ENCODE data around the gene UCKL1. TPM values are rescaled to one million over a fixed set of nuclear protein-coding genes. Genes with fewer than 3 reads are reported as not detected.
A peak's percentile ranks its signal among the peaks of the same experiment; 100 is the strongest.

UCKL1 gene
- total and polyA plus RNA-seq, 12 donors, result 12.1 to 101 (median 37.8) TPM

DNA sequence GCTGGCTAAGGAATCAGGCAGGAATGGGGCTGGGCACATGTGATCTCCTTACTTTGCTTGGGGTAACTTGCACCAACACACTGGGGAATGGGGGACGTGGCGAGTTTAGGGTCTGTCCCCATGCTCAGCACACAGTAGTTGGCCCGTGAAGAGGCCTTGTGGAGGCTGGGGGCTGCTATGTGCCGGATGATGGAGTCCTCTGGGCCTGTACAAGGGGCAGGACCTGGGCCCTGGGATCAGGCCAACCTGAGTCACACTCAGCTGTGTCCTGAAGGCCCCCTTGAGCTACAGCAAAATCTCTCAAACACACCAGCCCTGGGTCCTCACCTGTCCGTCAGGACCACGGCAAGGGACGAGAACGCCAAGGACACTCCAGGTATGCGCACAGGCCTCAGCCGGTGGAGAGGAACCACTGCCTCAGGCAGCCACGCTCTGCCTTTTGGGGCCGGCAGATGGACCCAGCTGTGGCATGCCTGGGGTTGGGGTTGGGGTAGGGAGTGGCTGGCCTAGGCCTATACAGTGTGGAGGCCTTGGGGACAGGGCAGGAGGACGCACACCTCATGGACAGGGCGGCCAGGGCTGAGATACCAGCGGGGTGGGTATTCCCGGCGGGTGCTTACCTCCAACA lies 11.1 kb downstream of the UCKL1 start:
- H3K4me3 ChIP-seq, result no peak overlapping the region
- TF ChIP-seq, protein P1, sequence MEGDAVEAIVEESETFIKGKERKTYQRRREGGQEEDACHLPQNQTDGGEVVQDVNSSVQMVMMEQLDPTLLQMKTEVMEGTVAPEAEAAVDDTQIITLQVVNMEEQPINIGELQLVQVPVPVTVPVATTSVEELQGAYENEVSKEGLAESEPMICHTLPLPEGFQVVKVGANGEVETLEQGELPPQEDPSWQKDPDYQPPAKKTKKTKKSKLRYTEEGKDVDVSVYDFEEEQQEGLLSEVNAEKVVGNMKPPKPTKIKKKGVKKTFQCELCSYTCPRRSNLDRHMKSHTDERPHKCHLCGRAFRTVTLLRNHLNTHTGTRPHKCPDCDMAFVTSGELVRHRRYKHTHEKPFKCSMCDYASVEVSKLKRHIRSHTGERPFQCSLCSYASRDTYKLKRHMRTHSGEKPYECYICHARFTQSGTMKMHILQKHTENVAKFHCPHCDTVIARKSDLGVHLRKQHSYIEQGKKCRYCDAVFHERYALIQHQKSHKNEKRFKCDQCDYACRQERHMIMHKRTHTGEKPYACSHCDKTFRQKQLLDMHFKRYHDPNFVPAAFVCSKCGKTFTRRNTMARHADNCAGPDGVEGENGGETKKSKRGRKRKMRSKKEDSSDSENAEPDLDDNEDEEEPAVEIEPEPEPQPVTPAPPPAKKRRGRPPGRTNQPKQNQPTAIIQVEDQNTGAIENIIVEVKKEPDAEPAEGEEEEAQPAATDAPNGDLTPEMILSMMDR (IDR thresholded peaks at IDR 0.05), result no peak
- TF ChIP-seq POLR2A (IDR thresholded peaks at IDR 0.05), result no peak
- DNase-seq, result peak in 1 of 7 donors; percentile 18
- no peaks in the 10 kb centered on the region for H3K9me3 ChIP-seq (replicated peaks in 1 of 3)
- H3K27ac ChIP-seq, result no peak overlapping the region
- peaks cover 30 to 32% of the 10 kb centered on the region in 2 donors for H3K4me1 ChIP-seq (replicated peaks in 1 of 2)
- H3K27me3 ChIP-seq, result no peaks in the 10 kb centered on the region
- 79 to 86% (median 83%) methylated on average over 11 to 17 of the region's 17 CpGs for WGBS, 4 donors
- intact Hi-C loops (cut with DNase I), result no loop called here
- peaks cover 0 to 49% of the 10 kb centered on the region in 2 donors for H3K36me3 ChIP-seq (replicated peaks in 1 of 2)

DNA sequence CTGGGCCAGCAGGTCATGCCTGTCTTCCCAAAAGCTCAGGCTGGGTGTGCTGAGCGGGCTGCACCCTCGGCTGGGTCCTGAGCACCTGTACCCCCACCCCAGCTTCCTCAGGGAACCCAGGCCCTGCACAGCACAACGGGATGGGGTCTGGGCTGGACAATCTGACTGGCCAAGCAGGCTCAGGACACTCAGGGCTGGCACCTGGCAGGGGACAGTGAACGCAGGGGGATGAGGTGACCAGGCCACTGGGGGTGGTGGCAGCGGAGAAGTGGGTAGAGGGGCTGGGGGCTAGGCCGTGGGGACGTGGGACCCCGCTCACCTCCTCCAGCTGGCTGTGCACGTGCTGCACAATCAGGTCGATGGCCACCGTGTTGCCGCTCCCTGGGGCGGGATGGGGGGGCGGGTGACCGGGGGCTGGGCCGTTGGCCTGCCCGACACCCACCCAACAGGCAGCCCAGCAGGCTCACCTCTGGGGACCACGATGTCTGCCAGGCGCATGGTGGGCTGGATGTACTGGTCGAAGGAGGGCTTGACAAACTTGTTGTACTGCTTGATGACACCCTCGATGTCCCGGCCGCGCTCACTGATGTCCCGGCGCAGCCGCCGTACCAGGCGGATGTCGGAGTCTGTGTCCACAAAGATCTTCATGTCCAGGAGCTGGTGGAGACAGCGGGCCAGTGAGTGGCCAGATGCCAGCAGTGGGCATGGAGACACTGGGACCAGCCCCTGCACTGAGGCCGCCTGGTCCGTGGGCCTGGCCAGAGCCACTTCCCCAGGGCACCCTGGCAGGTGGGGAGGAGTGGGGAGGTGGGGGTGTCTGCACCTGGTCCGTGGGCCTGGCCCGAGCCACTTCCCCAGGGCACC lies 11.9 kb downstream of the UCKL1 start:
- DNase-seq, result peak in 1 of 7 donors; percentile 22
- Histone ChIP-seq H3K27ac (no peak overlapping the region), H3K4me3 (no peak overlapping the region), H3K27me3 (no peaks in the 10 kb centered on the region), H3K4me1 (replicated peaks in 1 of 2) (peaks cover 24 to 25% of the 10 kb centered on the region in 2 donors), H3K36me3 (replicated peaks in 1 of 2) (peaks cover 0 to 56% of the 10 kb centered on the region in 2 donors), H3K9me3 (replicated peaks in 1 of 3) (no peaks in the 10 kb centered on the region)
- 82 to 90% (median 88%) methylated on average over 6 to 35 of the region's 35 CpGs for WGBS, 4 donors
- TF ChIP-seq, protein P1 (IDR thresholded peaks at IDR 0.05), result no peak
- no peak for TF ChIP-seq POLR2A (IDR thresholded peaks at IDR 0.05)
- intact Hi-C loops (cut with DNase I), result no loop called here

DNA sequence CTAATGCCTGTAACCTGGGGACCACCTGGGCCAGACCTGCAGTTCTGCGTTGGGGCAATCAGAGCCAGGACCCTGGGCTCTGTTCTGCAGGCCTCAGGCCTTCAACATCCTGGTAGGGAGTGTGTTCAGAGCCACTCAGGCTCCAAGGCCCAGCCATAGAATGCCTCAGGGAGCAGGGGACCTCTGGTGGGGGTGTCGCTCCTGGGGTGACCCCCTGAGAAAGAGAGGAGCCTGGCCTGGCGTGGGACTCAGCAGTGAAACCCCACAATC lies 12.5 kb downstream of the UCKL1 start:
- intact Hi-C loops (cut with DNase I), result no loop called here
- Histone ChIP-seq H3K4me1 (replicated peaks in 1 of 2) (peaks cover 18 to 19% of the 10 kb centered on the region in 2 donors), H3K27ac (no peak overlapping the region), H3K9me3 (replicated peaks in 1 of 3) (no peaks in the 10 kb centered on the region), H3K4me3 (no peak overlapping the region), H3K27me3 (no peaks in the 10 kb centered on the region), H3K36me3 (replicated peaks in 1 of 2) (peaks cover 0 to 56% of the 10 kb centered on the region in 2 donors)
- WGBS, 4 donors, result 90 to 100% (median 97%) methylated on average over 2 to 3 of the region's 3 CpGs
- TF ChIP-seq POLR2A (IDR thresholded peaks at IDR 0.05), result no peak
- no peak for DNase-seq

DNA sequence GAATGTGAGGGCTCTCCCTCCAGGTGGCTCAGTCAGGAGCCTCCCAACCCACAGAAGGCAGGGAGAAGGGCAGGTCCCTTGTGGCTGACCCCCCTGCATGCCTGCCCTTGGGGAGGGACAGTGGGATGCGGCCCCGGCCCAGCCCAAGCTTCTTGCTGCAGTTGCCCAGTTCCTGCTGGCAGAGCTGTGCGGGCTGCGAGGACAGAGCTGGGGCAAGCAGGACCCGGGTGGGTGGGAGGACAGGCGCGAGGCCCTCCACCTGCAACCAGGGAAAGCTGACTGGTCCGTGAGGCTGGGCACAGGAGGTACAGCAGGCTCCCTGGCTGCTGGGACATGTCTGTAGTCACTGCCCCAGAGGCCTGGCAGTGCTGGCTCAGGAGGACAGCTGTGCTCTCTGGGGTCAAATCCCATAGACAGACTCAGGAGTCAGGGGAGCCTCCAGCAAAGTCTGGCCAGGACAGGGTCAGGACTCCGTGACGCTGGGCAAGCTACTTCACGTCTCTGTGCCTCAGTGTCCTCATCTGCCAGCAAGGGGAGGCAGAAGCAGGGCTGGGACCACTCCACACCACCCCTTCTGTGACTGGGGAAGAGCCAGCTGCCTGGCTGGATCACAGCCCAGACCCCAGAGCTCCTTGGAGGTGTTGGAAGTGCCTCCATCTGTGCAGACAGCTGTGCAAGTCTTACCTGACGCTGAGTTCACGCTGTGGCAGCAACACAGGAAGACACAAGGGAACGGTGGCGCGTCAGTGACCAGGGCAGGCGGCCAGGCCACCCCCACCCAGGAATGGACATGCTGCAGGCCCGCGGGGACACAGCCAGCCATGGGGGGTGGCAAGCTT lies 13.0 kb downstream of the UCKL1 start:
- Histone ChIP-seq H3K4me3 (no peak overlapping the region), H3K27ac (peak overlapping the region in 2 of 5 donors; percentile 26 to 65), H3K27me3 (no peaks in the 10 kb centered on the region), H3K9me3 (replicated peaks in 1 of 3) (no peaks in the 10 kb centered on the region), H3K36me3 (replicated peaks in 1 of 2) (peaks cover 0 to 56% of the 10 kb centered on the region in 2 donors), H3K4me1 (replicated peaks in 1 of 2) (peaks cover 14% of the 10 kb centered on the region in 2 donors)
- DNase-seq, result peak in 2 of 7 donors; percentile 17 to 25
- TF ChIP-seq, protein P1 (IDR thresholded peaks at IDR 0.05), result no peak
- no peak for TF ChIP-seq POLR2A (IDR thresholded peaks at IDR 0.05)
- 67 to 90% (median 84%) methylated on average over 3 to 19 of the region's 19 CpGs for WGBS, 4 donors
- intact Hi-C loops (cut with DNase I), result no loop called here
